Activated CD8-positive, alpha-beta memory T cell treated with anti-CD3 and anti-CD28 coated beads, Interleukin-2, amount 50 U/mL, for 24 hours (primary cell): ENCODE measurements around the gene RFX2.
"Not testable (repeated sequence)": the region's sequence is repeated elsewhere in the genome, so short reads cannot be mapped to it uniquely, and the experiment has no call there.

ENCODE experiments used
- DNase-seq: peaks from one replicate; pipeline ENCODE4 v3.0.0-alpha.2; 2020; ENCODE audit errors: extremely low read depth

Gene RFX2

GRCh38 chr19:5972355-5972731 is 138.0 kb downstream of the RFX2 start:
- DNase-seq, result no peak

DNA sequence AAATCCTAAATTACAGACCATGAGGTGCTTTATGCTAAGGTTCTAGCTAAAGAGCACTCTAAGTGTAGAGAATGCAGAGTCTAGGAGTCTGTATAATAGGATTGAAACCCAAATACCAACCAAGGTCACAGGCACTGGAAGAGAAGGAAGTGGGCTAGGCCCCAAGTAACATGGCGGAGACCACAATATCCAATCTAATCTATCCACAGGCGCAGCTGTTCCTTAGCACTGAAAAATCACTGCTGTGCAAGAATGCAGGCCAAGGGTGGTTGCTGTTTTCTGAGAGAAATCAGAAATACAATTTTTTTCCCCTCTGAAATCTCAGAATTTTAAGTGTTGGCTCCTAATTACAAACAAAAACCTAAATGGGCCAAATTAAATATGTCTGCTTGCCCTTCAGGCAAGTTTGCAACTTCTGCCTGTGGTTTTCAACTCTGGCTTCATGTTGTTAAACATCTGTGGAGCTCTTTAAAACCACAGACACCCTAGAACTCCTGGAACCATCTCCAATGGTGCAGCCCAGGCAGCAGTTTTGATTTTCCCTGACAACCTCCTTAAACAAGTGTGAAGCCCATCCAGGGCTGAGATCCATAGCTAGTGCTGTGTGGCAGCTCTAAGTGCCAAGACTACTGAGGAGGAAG is 138.5 kb downstream of the RFX2 start:
- no peak for DNase-seq

- no peak for DNase-seq
Observed at GRCh38 chr19:5969476-5969875, 140.8 kb downstream of the RFX2 start.

- DNase-seq, result no peak
Observed at GRCh38 chr19:5968431-5969373, 141.6 kb downstream of the RFX2 start.

- no peak for DNase-seq
Observed at GRCh38 chr19:5967994-5968430, 142.3 kb downstream of the RFX2 start.

DNA sequence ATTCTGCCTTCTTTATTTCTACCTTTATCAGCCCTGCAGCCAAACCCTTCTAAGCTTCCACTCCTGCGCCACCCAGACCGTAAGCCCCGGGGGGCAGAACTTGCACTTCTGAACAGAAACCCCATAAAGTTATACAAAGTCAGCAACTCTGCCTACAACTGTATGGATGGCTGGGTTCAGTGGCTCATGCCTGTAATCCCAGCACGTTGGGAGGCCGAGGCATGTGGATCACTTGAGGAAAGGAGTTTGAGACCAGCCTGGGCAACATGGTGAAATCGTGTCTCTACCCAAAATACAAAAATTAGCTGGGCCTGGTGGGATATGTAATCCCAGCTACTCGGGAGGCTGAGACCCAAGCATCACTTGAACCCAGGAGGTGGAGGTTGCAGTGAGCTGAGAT is 142.7 kb downstream of the RFX2 start:
- DNase-seq, result no peak

DNA sequence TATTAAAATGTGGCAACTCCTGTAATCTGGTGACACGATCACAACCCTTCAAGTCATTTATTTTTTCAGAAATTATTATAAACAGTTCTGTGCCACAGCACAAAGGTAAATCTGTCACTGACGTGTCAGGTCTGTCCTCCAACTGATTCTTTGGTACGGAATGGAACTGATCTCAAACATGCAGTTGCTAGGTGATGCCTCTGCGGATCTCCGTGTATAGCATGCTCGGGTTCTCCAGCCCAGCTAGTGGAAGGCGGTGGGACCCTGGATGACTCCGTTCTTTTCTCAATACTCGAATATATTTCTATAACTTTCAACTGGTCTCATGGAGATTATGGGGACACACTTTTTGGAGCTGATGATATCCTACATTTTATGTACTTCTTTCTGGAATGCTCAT is 143.4 kb downstream of the RFX2 start:
- DNase-seq, result no peak

DNA sequence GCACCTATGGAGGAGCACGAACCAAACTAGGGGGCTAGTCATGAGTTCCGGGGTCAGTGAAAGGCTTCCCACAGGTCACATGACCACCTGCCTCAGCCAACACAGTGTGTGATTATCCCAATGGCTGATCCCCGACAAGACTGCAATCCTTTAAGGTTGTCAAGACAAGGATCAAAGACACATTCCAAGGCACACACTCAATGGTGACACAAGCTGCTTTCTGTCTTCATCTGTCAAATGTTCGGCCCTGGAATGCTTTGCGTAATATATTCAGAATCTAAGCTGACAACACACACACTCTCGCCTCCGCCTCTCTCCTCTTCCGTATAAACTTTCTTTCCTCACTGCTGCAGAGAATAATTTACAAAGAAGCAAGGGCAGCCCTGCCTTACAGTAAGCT is 144.1 kb downstream of the RFX2 start:
- no peak for DNase-seq

- no peak for DNase-seq
Observed at GRCh38 chr19:5964816-5965565, 145.3 kb downstream of the RFX2 start.

DNA sequence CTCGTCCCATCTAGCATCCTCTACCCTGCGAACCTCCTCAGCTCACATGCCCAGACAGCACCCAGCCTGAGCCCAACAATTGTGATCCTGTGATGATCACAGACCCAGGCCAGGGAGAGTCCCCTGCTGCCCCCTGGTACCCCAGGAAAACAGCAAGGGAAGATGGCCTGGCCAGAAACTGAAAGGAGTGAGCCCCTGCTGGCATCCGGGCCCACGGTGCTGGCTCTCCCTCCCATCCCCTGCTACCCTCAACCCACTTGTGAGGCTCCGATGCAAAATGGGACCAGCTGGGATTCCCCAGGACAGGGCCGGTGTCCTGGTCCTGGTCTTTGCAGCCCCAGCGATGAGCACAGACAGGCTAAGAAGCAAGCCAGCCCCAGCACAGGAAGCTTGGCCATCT is 146.4 kb downstream of the RFX2 start:
- DNase-seq, result no peak

DNA sequence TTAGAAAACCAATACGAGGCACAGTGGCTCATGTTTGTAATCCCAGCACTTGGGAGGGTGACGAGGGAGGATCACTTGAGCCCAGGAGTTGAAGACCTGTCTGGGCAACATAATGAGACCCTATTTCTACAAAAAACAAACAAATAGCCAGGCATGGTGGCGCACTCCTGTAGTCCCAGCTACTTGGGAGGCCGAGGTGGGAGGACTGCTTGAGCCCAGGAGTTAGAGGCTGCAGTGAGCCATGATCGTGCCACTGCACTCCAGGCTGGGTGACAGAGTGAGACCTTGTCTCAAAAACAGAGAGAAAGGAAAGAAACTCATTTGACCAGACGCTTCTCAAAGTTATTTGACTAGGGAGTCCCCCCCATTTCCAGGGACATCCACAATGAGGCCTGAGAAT is 147.0 kb downstream of the RFX2 start:
- not testable (repeated sequence) for DNase-seq

- DNase-seq, result no peak
Observed at GRCh38 chr19:5961969-5962945, 148.0 kb downstream of the RFX2 start.

- DNase-seq, result not testable (repeated sequence)
Observed at GRCh38 chr19:5961641-5961968, 148.7 kb downstream of the RFX2 start.

DNA sequence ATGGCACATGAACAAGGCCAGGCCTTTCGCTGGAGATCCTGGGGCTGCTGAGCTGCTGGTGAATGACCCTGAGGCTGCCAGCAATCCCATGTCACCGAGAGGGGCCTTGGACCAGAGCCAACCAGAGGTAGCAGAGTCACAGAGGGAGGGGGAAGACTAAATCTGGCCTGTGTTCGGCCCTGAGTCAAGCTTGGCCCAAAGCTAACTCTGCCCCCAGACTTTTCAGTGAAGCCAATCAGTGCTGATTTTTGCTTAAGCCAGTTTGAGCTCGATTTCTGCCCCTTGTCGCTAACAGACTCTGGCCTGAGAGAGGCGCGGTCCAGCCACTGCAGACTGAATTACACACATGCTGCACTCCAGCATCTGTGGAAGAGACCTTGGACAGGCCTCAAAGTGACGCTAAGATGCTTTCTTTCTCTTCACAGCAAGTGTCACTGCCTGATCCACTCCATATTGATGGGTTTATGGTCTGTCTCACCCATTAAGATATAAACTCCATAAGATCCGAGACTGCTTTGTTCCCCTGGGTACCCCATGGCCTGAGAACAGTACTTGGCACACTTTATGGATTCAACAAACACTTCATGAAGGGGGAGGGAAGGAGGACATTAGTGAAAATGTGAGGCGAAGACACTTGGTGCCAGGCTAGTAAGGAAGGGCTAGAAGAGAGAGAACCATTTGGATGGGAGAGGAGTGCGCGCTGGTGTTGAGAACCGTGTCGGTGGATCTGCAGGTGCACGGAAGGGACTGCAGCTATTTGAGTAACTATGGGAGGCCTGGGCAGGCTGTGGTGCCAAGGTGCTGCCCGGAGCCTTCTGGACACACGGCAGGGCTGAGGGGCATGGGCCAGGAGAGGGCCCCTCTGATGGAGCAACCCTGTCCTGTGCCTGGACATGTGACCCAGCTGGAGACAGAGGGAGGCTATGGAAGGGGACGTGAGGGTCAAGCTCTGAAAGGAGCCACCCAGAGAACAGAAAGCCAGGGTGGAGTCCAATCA is 150.0 kb downstream of the RFX2 start:
- DNase-seq, result no peak

DNA sequence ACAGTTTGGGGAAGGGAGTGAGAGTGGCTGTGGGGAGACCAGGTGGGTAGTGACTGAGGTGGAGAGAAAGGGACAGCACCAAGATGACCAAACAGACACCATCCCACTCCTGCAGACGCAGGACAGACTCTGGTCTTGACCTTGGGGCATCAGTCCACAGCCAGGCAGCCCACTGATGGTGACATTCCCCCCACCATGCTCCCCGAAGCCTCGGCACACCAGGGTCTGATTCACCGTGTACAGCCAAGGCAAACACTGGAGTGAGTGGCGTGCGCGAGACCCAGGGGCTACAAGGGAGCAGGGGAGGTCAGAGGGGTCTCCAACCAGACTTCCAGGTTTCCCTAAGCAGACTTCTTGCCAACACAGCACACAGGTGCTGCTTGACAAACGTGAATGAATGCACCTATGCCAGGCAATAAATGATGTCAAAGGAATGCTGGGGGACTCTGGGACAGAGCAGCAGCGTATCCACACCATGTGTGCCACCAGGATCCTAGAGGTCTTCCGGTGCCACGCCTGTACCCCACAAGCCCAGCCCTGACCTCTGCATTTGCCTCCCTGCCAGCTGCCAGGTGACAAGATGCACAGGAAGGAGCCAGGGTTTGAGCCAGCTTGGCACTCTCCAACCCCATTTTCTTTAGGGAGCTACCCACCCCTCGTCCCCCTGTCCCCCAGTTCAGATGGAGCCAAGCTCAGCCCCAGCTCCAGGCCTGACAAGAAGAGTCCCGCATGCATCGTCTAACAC is 150.9 kb downstream of the RFX2 start:
- DNase-seq, result no peak

DNA sequence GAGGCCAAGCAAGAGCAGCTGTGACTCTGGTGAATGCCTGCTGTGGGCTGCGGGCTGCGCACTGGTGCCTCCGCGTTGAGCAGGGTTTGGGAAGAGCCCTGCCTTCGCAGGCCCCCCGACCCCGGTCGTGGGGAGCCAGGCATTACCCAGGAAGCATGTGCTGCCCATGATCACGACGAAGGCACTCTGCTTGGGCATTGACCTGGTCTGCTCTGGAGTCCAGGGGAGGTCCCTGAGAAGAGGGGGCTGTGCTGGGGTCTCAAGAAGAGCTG is 151.5 kb downstream of the RFX2 start:
- no peak for DNase-seq

GRCh38 chr19:5958074-5958850 is 152.0 kb downstream of the RFX2 start:
- no peak for DNase-seq

DNA sequence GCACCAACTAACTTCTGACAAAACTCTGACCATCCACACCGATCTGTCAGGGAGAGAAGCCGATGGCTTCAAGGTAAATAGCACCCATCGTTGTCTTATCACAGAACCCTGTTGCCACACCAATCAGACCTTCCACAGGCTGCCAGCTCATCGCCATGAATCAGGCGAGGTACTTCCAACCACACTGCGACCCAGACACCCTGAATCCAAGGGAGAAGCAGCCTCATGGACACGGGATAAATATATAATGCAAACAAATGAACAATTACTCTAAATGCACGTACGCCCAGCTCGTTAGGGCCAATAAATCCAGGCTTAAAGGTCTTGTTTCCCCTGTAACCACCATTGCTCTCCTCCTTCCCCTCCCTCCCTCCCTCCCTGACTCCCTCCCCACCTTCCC is 153.1 kb downstream of the RFX2 start:
- DNase-seq, result no peak

DNA sequence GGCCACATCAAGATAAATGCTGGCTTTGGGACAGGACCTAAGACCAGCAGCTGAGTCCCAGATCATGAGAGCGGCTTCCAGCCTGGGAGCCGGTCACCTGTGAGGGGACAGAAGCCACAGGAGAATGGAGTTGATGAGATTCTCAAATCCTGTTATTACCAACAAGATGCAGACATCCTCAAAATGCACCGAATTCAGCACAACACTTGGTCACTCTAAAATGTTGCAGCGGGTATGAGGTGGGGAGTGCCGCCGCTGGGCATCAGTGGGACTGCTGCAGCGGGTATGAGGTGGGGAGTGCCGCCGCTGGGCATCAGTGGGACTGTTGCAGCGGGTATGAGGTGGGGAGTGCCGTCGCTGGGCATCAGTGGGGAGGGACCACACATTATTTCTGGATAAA is 153.6 kb downstream of the RFX2 start:
- no peak for DNase-seq
